GM10248 (cell line): ENCODE results near the gene EPHB1.

Experiments used
- CTCF ChIA-PET: fragments of 300-600 bp; sonication (Branson Sonifier 250); formaldehyde crosslinking; extraction: SDS; loops from one replicate; lab custom pipeline; 2021; ENCODE audit warnings: antibody characterized with exemption; lab: Yijun Ruan, JAX
- POLR2A ChIA-PET: fragments of 350-650 bp; sonication (Branson Sonifier 250); formaldehyde crosslinking; extraction: SDS; loops from one replicate; lab custom pipeline; 2020; ENCODE audit warnings: antibody characterized with exemption; lab: Yijun Ruan, JAX
- DNase-seq: peaks from one replicate; pipeline ENCODE4 v3.0.0; 2012; ENCODE audit errors: extremely low spot score
- TF ChIP-seq, protein P1 (sequence below): IDR thresholded peaks from 2 replicates; pipeline ENCODE4 v1.5.1; 2012; ENCODE audit warnings: mild to moderate bottlenecking, low read depth; ENCODE audit errors: extremely low read depth, missing control alignments, control extremely low read depth

The EPHB1 gene

DNA sequence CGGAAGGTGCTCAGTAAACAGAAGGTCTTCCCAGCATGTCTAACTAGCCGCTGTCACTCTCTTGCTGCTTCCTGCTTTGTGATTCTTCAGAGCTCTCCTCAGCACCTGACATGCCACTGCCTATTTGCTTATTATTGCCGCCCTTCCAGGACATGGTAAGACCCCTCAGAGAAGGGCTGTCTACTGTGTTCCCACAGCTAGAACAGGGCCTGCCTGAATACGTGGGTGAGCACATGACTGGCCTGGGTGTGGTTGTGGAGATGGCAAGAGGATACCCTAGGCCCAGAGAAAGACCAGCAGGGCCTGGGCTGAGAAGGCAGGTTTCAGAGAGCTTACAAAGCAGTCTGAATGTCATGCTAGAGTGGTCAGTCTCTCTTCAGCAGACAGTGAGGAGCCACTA lies 2.4 kb upstream of the EPHB1 start:
- POLR2A ChIA-PET = no interaction called here
- CTCF ChIA-PET = no interaction called here
- DNase-seq = no peak

GRCh38 chr3:134793562-134793961 lies 1.5 kb upstream of the EPHB1 start:
- CTCF ChIA-PET = interaction anchor here (1.1 to 2.9 kb wide), 7 partner anchors 11 to 1250 kb away, joined by 3 to 20 read pairs (median 3); no protein-coding TSS in a partner anchor

More for the DNA sequence above, 2.4 kb upstream of the EPHB1 start:
- TF ChIP-seq, protein P1, sequence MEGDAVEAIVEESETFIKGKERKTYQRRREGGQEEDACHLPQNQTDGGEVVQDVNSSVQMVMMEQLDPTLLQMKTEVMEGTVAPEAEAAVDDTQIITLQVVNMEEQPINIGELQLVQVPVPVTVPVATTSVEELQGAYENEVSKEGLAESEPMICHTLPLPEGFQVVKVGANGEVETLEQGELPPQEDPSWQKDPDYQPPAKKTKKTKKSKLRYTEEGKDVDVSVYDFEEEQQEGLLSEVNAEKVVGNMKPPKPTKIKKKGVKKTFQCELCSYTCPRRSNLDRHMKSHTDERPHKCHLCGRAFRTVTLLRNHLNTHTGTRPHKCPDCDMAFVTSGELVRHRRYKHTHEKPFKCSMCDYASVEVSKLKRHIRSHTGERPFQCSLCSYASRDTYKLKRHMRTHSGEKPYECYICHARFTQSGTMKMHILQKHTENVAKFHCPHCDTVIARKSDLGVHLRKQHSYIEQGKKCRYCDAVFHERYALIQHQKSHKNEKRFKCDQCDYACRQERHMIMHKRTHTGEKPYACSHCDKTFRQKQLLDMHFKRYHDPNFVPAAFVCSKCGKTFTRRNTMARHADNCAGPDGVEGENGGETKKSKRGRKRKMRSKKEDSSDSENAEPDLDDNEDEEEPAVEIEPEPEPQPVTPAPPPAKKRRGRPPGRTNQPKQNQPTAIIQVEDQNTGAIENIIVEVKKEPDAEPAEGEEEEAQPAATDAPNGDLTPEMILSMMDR = no peak

GRCh38 chr3:134794323-134794722 lies 737 bp upstream of the EPHB1 start:
- TF ChIP-seq, protein P1 = no peak
- no peak for DNase-seq
- POLR2A ChIA-PET = no interaction called here
- CTCF ChIA-PET = interaction anchor here (0.7 to 2.9 kb wide), 30 partner anchors 8 to 1249 kb away, joined by 3 to 20 read pairs (median 5); no protein-coding TSS in a partner anchor

More at GRCh38 chr3:134793562-134793961, 1.5 kb upstream of the EPHB1 start:
- TF ChIP-seq, protein P1 = no peak
- DNase-seq = no peak
- POLR2A ChIA-PET = no interaction called here

DNA sequence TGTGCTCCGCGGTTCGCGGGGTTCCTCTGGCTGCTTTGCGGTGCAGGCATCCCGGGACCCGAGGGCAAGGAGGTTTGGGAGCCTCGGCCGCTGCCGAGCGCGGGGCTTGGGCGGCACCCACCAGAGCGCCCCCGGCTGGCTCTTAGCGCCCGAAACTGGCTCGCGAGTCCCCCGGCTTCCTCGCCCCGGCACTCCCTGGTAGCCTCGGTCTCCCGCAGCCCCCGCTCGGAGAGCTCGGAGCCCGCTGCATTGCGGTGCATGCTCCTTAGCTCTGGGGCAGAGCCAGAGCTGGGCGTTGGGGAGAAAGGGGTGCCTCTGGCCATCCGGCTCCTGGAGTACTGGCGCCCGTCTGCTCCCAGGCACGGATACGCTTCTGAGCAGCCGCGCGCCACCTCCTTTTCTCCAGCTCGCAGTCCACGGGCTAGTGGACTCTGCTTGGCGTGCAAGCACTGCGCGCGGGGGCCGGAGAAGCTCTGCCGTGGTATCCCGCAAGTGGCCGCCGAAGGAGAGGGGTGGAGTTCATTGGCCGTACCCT lies 753 bp downstream of the EPHB1 start:
- POLR2A ChIA-PET = no interaction called here
- CTCF ChIA-PET = interaction anchor here (1.7 to 2.9 kb wide), 7 partner anchors 9 to 1247 kb away, joined by 6 to 20 read pairs (median 9); no protein-coding TSS in a partner anchor
- DNase-seq = no peak
- TF ChIP-seq, protein P1 = no peak

- TF ChIP-seq, protein P1 = no peak
- ChIA-PET POLR2A (no interaction called here), CTCF (interaction anchor here (0.9 to 2.9 kb wide), 5 partner anchors 19 to 1247 kb away, joined by 3 to 20 read pairs (median 8); no protein-coding TSS in a partner anchor)
- no peak for DNase-seq
Measured at GRCh38 chr3:134796281-134797056, 1.4 kb downstream of the EPHB1 start.

GRCh38 chr3:134797057-134797740 lies 2.1 kb downstream of the EPHB1 start:
- ChIA-PET CTCF (interaction anchor here (0.9 kb wide), 1 partner anchor 449 kb away, joined by 3 read pairs; no protein-coding TSS in a partner anchor), POLR2A (no interaction called here)
- TF ChIP-seq, protein P1 = no peak
- no peak for DNase-seq
